K562 (cell line): ENCODE results near the gene CRABP1.

Experiments
- JUN ChIP-seq, 2 experiments: sonication (generic) in 1 of 2; formaldehyde crosslinking in 1 of 2; IDR thresholded peaks; 2 replicates each; pipeline versions ENCODE4 v1.6.1 to v1.8.0; 2012 to 2022; ENCODE audit warnings: borderline replicate concordance in 2 of 2, mild to moderate bottlenecking in 2 of 2, improper control_type of control experiment in 1 of 2, low read depth in 1 of 2, low read length in 1 of 2, missing genetic modification reagents in 1 of 2
- MAFK ChIP-seq: IDR thresholded peaks from 2 replicates; pipeline ENCODE4 v1.6.1; 2011; ENCODE audit warnings: low read length, improper control_type of control experiment
- YY1 ChIP-seq, 3 experiments: IDR thresholded peaks; 2 replicates each; pipeline ENCODE4 v1.6.1; 2011; ENCODE audit warnings: low read length in 2 of 3, mild to moderate bottlenecking in 2 of 3, moderate library complexity in 2 of 3, borderline replicate concordance in 1 of 3, control low read depth in 1 of 3, low read depth in 1 of 3; ENCODE audit not compliant: insufficient read depth in 3 of 3, insufficient replicate concordance in 2 of 3, control insufficient read depth in 1 of 3, insufficient read length in 1 of 3; ENCODE audit errors: extremely low read depth in 1 of 3
- TF ChIP-seq, protein P1 (sequence below): fragments of 450-650 bp; IDR thresholded peaks from 2 replicates; pipeline ENCODE4 v1.6.1; 2016; ENCODE audit warnings: missing biosample characterization, missing genetic modification characterization

DNA sequence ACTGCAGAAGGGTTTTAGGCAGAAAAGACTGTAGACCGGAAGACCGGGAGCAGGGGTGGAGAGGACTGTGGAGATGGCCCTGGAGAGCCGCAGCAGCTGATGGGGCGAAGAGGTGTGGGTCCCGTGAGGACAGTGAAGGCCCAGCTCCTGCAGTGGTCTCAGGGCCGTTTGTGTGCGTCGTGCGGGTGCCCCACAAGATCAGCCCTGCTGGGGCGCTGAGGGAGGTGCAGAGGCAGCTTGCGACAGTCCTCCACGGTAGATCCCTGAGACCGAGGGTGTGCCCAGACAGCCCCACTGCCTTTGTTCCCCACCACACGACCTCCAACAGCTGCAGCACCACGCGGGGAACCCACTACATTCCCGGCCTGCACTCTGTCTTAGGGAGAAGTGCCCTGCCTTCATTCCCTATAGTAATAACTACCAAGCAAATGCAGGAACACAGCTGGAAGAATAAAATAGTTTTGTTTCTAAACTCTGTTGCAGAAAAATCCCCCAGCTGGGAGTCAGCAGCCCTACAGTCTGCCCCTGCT lies 19.0 kb upstream of the CRABP1 start:
- no peak for TF ChIP-seq JUN (IDR thresholded peaks at IDR 0.05; ENCODE audit: borderline replicate concordance, low read depth, low read length)
- TF ChIP-seq JUN (CRISPR knock-in tag; IDR thresholded peaks at IDR 0.05; ENCODE audit: borderline replicate concordance) = no peak
- TF ChIP-seq MAFK = no peak
- TF ChIP-seq YY1 (IDR thresholded peaks at IDR 0.05; ENCODE audit: borderline replicate concordance in 1 of 3, control insufficient read depth in 1 of 3, extremely low read depth in 1 of 3, insufficient read depth in 3 of 3, insufficient read length in 1 of 3, insufficient replicate concordance in 2 of 3, low read depth in 1 of 3, low read length in 2 of 3) = no peak
- TF ChIP-seq, protein P1, sequence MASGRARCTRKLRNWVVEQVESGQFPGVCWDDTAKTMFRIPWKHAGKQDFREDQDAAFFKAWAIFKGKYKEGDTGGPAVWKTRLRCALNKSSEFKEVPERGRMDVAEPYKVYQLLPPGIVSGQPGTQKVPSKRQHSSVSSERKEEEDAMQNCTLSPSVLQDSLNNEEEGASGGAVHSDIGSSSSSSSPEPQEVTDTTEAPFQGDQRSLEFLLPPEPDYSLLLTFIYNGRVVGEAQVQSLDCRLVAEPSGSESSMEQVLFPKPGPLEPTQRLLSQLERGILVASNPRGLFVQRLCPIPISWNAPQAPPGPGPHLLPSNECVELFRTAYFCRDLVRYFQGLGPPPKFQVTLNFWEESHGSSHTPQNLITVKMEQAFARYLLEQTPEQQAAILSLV (tag) = no peak
